AG04450 (cell line): ENCODE results near the gene GNAT3. TPM values are rescaled to one million over a fixed set of nuclear protein-coding genes. Genes with fewer than 3 reads are reported as not detected.

ENCODE experiments used
- CTCF ChIA-PET: fragments of 300-600, 350-600 bp; formaldehyde crosslinking; extraction: SDS; loops from one replicate; lab custom pipeline; 2022; ENCODE audit warnings: antibody characterized with exemption, inconsistent platforms; lab: Charles Lee
- POLR2A ChIA-PET: fragments of 350-600 bp; formaldehyde crosslinking; extraction: SDS; loops from one replicate; lab custom pipeline; 2021; ENCODE audit warnings: antibody characterized with exemption, inconsistent platforms; lab: Yijun Ruan, JAX
- DNase-seq: peaks from one replicate; pipeline ENCODE4 v3.0.0-alpha.2; 2011; ENCODE audit warnings: low read depth, low spot score
- H3K27ac ChIP-seq: one replicate; pipeline ENCODE4 v1.5.1; 2012; ENCODE audit warnings: low read depth, low read length, control low read depth
- H3K27me3 ChIP-seq: one replicate; pipeline ENCODE4 v1.6.0; 2012; ENCODE audit warnings: low read length; ENCODE audit not compliant: control insufficient read depth, insufficient read depth
- H3K4me3 ChIP-seq: 2 replicates; pipeline ENCODE4 v1.5.1; 2011; ENCODE audit warnings: mild to moderate bottlenecking, low read depth, low read length, control low read depth
- H3K9me3 ChIP-seq: 2 replicates; pipeline ENCODE4 v1.5.1; 2012; ENCODE audit warnings: low read length; ENCODE audit not compliant: control insufficient read depth, insufficient read depth
- CTCF ChIP-seq: IDR thresholded peaks from 2 replicates; pipeline ENCODE4 v1.5.1; 2011; ENCODE audit warnings: low read depth, low read length, control low read depth, inconsistent platforms
- polyA plus RNA-seq: library from polyadenylated mRNA; depleted of rRNA; stranded (reverse); fragments of >200 nt; gene quantifications from 2 replicates; pipeline ENCODE4 v1.2.3, GENCODE V29; 2011

The GNAT3 gene
- polyA plus RNA-seq, 1 experiment = not detected

GRCh38 chr7:80488406-80488805 lies 23.5 kb downstream of the GNAT3 start:
- Histone ChIP-seq H3K9me3 (no peaks in the 10 kb centered on the region), H3K4me3 (no peak overlapping the region), H3K27ac (no peak overlapping the region), H3K27me3 (no peaks in the 10 kb centered on the region)
- no peak for TF ChIP-seq CTCF
- DNase-seq = no peak
- ChIA-PET CTCF (no interaction called here), POLR2A (no interaction called here)

DNA sequence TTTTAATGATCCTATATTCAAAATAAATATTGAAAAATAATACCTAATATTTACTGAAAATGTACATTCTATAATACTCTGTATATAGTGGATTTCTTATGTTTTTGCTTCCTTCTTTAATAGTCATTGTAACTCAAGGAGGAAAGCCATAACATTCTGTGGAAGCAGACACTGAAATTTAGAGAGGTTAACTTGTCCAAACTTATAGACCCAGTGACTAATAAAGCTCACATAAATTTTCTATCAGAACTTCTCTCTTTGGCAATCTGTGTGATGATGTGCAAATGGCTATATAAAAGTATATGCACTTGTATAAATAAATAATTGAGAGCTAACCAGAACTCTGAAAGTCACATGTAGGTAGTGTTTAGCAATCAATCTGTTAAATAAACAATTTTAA lies 26.1 kb downstream of the GNAT3 start:
- Histone ChIP-seq H3K4me3 (no peak overlapping the region), H3K27ac (no peak overlapping the region), H3K27me3 (no peaks in the 10 kb centered on the region), H3K9me3 (no peaks in the 10 kb centered on the region)
- DNase-seq = no peak
- ChIA-PET CTCF (interaction anchor here (0.7 kb wide), 1 partner anchor 264 kb away, joined by 4 read pairs; no protein-coding TSS in a partner anchor), POLR2A (no interaction called here)
- TF ChIP-seq CTCF = no peak

GRCh38 chr7:80482950-80483349 lies 28.9 kb downstream of the GNAT3 start:
- CTCF ChIA-PET = interaction anchor here (0.6 kb wide), 1 partner anchor 14 kb away, joined by 3 read pairs; no protein-coding TSS in a partner anchor
- Histone ChIP-seq H3K27me3 (no peaks in the 10 kb centered on the region), H3K27ac (no peak overlapping the region), H3K4me3 (no peak overlapping the region), H3K9me3 (no peaks in the 10 kb centered on the region)
- no peak for TF ChIP-seq CTCF
- no peak for DNase-seq
- POLR2A ChIA-PET = no interaction called here

DNA sequence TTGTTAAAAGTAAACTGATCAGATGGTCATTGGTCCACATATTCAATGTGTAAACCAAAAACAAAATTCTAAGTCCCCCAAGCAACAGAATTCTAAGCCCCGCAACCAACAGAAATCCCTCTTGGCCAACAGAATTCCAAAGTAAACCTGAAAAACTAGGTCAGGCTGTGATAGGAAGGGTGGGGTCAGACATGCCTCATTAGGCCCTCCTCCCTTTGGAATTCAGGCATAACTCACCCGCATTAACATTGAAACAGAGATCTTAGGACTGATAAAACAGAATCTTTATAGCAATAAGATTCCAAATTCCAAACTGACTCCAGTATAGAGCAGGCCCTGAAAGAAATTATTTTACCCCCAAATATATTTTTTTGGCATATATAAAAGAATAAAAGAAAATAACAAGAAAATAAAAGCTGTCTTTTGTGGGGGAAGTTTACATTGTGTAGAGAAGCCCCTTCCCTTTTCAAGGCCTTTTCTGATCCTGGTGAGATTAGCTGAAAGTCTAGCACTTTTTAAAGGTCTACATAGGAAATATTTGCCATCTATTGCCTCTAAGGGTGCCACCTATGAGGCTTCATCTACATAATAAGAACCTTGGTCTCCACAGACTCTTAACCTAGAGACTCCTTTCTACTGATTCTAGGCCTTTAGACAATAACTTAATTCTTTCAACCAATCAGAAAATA lies 30.5 kb downstream of the GNAT3 start:
- ChIA-PET POLR2A (no interaction called here), CTCF (no interaction called here)
- DNase-seq = no peak
- H3K27ac ChIP-seq = no peak overlapping the region
- H3K9me3 ChIP-seq = no peaks in the 10 kb centered on the region
- no peaks in the 10 kb centered on the region for H3K27me3 ChIP-seq
- TF ChIP-seq CTCF = no peak
- H3K4me3 ChIP-seq = no peak overlapping the region

- TF ChIP-seq CTCF = no peak
- ChIA-PET POLR2A (no interaction called here), CTCF (no interaction called here)
- no peaks in the 10 kb centered on the region for H3K9me3 ChIP-seq
- no peak overlapping the region for H3K4me3 ChIP-seq
- no peak overlapping the region for H3K27ac ChIP-seq
- no peaks in the 10 kb centered on the region for H3K27me3 ChIP-seq
- DNase-seq = no peak
These were observed 31.3 kb downstream of the GNAT3 start for GRCh38 chr7:80480566-80480965.
